ENCODE measurements around the gene FMN2. TPM values are rescaled to one million over a fixed set of nuclear protein-coding genes. Genes with fewer than 3 reads are reported as not detected.

The FMN2 gene
- total RNA-seq, 1 experiment from 2014 or later = 4.6 TPM

- Histone ChIP-seq H3K9me2 (replicated peaks; ENCODE audit: low read length) (no peaks in the 10 kb centered on the region), H3K27me3 (ENCODE audit: low read length) (no peaks in the 10 kb centered on the region), H3K27ac (ENCODE audit: low read length) (no peak overlapping the region), H3F3A (ENCODE audit: low read length, unreplicated experiment) (no peaks in the 10 kb centered on the region), H3K79me2 (ENCODE audit: low read length) (no peaks in the 10 kb centered on the region), H4K20me1 (ENCODE audit: low read length) (no peaks in the 10 kb centered on the region), H3K9me3 (ENCODE audit: low read length) (no peaks in the 10 kb centered on the region), H3K4me1 (ENCODE audit: insufficient read depth, low read length) (no peaks in the 10 kb centered on the region), H3K9ac (ENCODE audit: low read length) (no peak overlapping the region), H3K4me2 (ENCODE audit: low read length) (no peak overlapping the region), H3K36me3 (ENCODE audit: low read depth, low read length) (peaks cover 5% of the 10 kb centered on the region), H2AFZ (ENCODE audit: low read length) (no peak overlapping the region), H3K4me3 (ENCODE audit: low read length) (no peak overlapping the region)
- TF ChIP-seq CTCF (conservative IDR thresholded peaks at IDR 0.05; ENCODE audit: low read depth, low read length) (no peak), EZH2phosphoT487 (IDR thresholded peaks at IDR 0.05; ENCODE audit: borderline replicate concordance, low read length) (no peak), EZH2 (IDR thresholded peaks at IDR 0.05; ENCODE audit: low read length, unreplicated experiment) (no peak)
- DNase-seq (no peak), ATAC-seq (no peak)
- CTCF ChIA-PET = no interaction called here
- intact Hi-C loops (cut with micrococcal nuclease) = no loop called here
- BruUV-seq (replicated peaks) = TSS peak; percentile 37
- POLR2A ChIA-PET (ENCODE audit: unreplicated experiment) = no interaction called here
Measured at GRCh38 chr1:240207073-240207709, 115.5 kb downstream of the FMN2 start.

GRCh38 chr1:240210026-240210425 is 118.3 kb downstream of the FMN2 start:
- no peak overlapping the region for H3K4me3 ChIP-seq (ENCODE audit: low read length)
- H2AFZ ChIP-seq (ENCODE audit: low read length) = no peak overlapping the region
- H3K27me3 ChIP-seq (ENCODE audit: low read length) = no peaks in the 10 kb centered on the region
- no peaks in the 10 kb centered on the region for H3K9me2 ChIP-seq (replicated peaks; ENCODE audit: low read length)
- no peaks in the 10 kb centered on the region for H3F3A ChIP-seq (ENCODE audit: low read length, unreplicated experiment)
- no peak overlapping the region for H3K9ac ChIP-seq (ENCODE audit: low read length)
- no peak overlapping the region for H3K4me2 ChIP-seq (ENCODE audit: low read length)
- no peaks in the 10 kb centered on the region for H3K4me1 ChIP-seq (ENCODE audit: insufficient read depth, low read length)
- H3K27ac ChIP-seq (ENCODE audit: low read length) = no peak overlapping the region
- peaks cover 5% of the 10 kb centered on the region; the same call in 1 of the 2 replicates for H3K36me3 ChIP-seq (ENCODE audit: low read depth, low read length)
- H3K9me3 ChIP-seq (ENCODE audit: low read length) = no peaks in the 10 kb centered on the region
- H4K20me1 ChIP-seq (ENCODE audit: low read length) = no peaks in the 10 kb centered on the region
- intact Hi-C loops (cut with micrococcal nuclease) = no loop called here
- no peak for TF ChIP-seq EZH2phosphoT487 (IDR thresholded peaks at IDR 0.05; ENCODE audit: borderline replicate concordance, low read length)
- TF ChIP-seq EZH2 (IDR thresholded peaks at IDR 0.05; ENCODE audit: low read length, unreplicated experiment) = no peak
- TF ChIP-seq CTCF (conservative IDR thresholded peaks at IDR 0.05; ENCODE audit: low read depth, low read length) = no peak
- DNase-seq = peak; percentile 65
- ATAC-seq = no peak; the same call in 1 of the 2 replicates
- ChIA-PET CTCF (no interaction called here), POLR2A (ENCODE audit: unreplicated experiment) (no interaction called here)
- BruUV-seq (replicated peaks) = no TSS peak
- H3K79me2 ChIP-seq (ENCODE audit: low read length) = no peaks in the 10 kb centered on the region

- H3K27me3 ChIP-seq (ENCODE audit: low read length) = no peaks in the 10 kb centered on the region
- no peaks in the 10 kb centered on the region for H3K4me1 ChIP-seq (ENCODE audit: insufficient read depth, low read length)
- no peaks in the 10 kb centered on the region for H3K79me2 ChIP-seq (ENCODE audit: low read length)
- H4K20me1 ChIP-seq (ENCODE audit: low read length) = no peaks in the 10 kb centered on the region
- BruUV-seq (replicated peaks) = no TSS peak
- no peak for DNase-seq
- no peak overlapping the region for H3K4me3 ChIP-seq (ENCODE audit: low read length)
- H3F3A ChIP-seq (ENCODE audit: low read length, unreplicated experiment) = no peaks in the 10 kb centered on the region
- intact Hi-C loops (cut with micrococcal nuclease) = no loop called here
- H3K9ac ChIP-seq (ENCODE audit: low read length) = no peak overlapping the region
- no peak overlapping the region for H3K27ac ChIP-seq (ENCODE audit: low read length)
- TF ChIP-seq EZH2phosphoT487 (IDR thresholded peaks at IDR 0.05; ENCODE audit: borderline replicate concordance, low read length) (no peak), CTCF (conservative IDR thresholded peaks at IDR 0.05; ENCODE audit: low read depth, low read length) (no peak), EZH2 (IDR thresholded peaks at IDR 0.05; ENCODE audit: low read length, unreplicated experiment) (no peak)
- no peaks in the 10 kb centered on the region for H3K9me2 ChIP-seq (replicated peaks; ENCODE audit: low read length)
- H3K4me2 ChIP-seq (ENCODE audit: low read length) = no peak overlapping the region
- H3K9me3 ChIP-seq (ENCODE audit: low read length) = no peaks in the 10 kb centered on the region
- H3K36me3 ChIP-seq (ENCODE audit: low read depth, low read length) = peaks cover 5% of the 10 kb centered on the region; the same call in 1 of the 2 replicates
- H2AFZ ChIP-seq (ENCODE audit: low read length) = no peak overlapping the region
- CTCF ChIA-PET = interaction anchor here (0.6 kb wide), 1 partner anchor 209 kb away, joined by 3 read pairs; no protein-coding TSS in a partner anchor
- POLR2A ChIA-PET (ENCODE audit: unreplicated experiment) = no interaction called here
- ATAC-seq = no peak
Measured at GRCh38 chr1:240212556-240212955, 120.9 kb downstream of the FMN2 start.

Data from PC-3 (cell line).